ENCODE measurements around the gene COL25A1. TPM values are rescaled to one million over a fixed set of nuclear protein-coding genes. Genes with fewer than 3 reads are reported as not detected.
A peak's percentile ranks its signal among the peaks of the same experiment; 100 is the strongest.

Gene COL25A1
- total RNA-seq, 1 experiment from 2014 or later, result 2.1 TPM

DNA sequence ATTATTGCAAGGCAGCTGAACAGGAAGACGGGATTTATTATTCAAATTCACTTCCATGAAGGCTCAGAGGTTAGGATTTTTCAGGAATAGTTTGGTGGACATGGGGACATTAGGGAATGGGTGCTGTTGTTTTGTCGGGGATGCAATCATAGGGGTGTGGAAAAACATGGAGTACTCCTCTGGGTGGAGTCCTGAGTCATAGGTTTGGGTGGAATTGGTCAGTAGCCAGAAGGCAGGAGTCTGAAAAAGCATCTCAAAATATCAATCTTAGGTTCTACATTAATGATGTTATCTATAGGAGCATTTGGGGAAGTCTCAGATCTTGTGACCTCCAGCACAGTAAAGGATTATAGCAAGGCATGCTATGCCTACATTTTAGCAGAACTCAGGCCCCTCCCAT, 525.1 kb downstream of the COL25A1 start:
- Histone ChIP-seq H3K36me3 (replicated peaks; ENCODE audit: control insufficient read depth, insufficient read depth, low read length) (no peaks in the 10 kb centered on the region), H3K4me3 (ENCODE audit: insufficient read depth, low read depth, low read length) (no peak overlapping the region)
- DNase-seq, result no peak

GRCh38 chr4:108775921-108776320, 526.5 kb downstream of the COL25A1 start:
- Histone ChIP-seq H3K36me3 (replicated peaks; ENCODE audit: control insufficient read depth, insufficient read depth, low read length) (no peaks in the 10 kb centered on the region), H3K4me3 (ENCODE audit: insufficient read depth, low read depth, low read length) (no peak overlapping the region), H3K27me3 (ENCODE audit: control insufficient read depth, insufficient read depth, low read length) (no peaks in the 10 kb centered on the region)
- peak; percentile 41 for DNase-seq

More for the DNA sequence above, 525.1 kb downstream of the COL25A1 start:
- H3K27me3 ChIP-seq (ENCODE audit: control insufficient read depth, insufficient read depth, low read length), result no peaks in the 10 kb centered on the region

DNA sequence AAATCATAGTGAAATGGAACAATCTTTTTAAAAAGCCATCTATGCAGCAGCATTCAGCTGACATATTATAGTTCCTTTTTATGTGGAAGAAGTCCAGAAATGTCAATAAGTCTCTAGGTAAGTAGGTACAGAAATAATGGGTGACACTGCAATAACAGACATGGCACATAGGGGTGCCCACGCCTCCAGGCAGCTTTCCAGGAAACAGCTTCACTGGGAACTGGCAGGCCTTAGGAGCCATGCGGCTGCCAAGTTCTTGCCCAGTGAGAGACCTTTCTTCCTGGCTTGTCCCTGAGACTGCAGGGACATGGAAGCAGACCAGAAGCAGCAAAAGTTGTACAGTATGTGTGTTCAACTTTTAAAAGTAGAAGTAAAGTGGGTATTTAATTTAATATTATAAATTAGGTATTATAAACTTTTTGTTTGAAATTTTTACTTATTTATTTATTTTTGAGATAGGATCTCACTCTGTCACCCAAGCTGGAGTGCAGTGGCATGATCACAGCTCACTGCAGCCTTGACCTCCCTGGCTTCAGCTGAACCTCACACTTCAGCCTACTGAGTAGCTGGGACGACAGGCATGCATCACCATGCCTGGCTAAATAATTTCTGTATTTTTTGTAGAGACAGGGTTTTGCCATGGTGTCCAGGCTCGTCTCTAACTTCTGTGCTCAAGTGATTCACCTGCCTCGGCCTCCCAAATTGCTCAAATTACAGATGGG, 527.5 kb downstream of the COL25A1 start:
- no peak for DNase-seq
- Histone ChIP-seq H3K27me3 (ENCODE audit: control insufficient read depth, insufficient read depth, low read length) (no peaks in the 10 kb centered on the region), H3K36me3 (replicated peaks; ENCODE audit: control insufficient read depth, insufficient read depth, low read length) (no peaks in the 10 kb centered on the region), H3K4me3 (ENCODE audit: insufficient read depth, low read depth, low read length) (no peak overlapping the region)

GRCh38 chr4:108772402-108772801, 530.1 kb downstream of the COL25A1 start:
- no peak overlapping the region for H3K4me3 ChIP-seq (ENCODE audit: insufficient read depth, low read depth, low read length)
- no peak for DNase-seq
- H3K27me3 ChIP-seq (ENCODE audit: control insufficient read depth, insufficient read depth, low read length), result no peaks in the 10 kb centered on the region
- no peaks in the 10 kb centered on the region for H3K36me3 ChIP-seq (replicated peaks; ENCODE audit: control insufficient read depth, insufficient read depth, low read length)

- Histone ChIP-seq H3K4me3 (ENCODE audit: insufficient read depth, low read depth, low read length) (no peak overlapping the region), H3K36me3 (replicated peaks; ENCODE audit: control insufficient read depth, insufficient read depth, low read length) (no peaks in the 10 kb centered on the region), H3K27me3 (ENCODE audit: control insufficient read depth, insufficient read depth, low read length) (peaks cover 20% of the 10 kb centered on the region)
- DNase-seq, result no peak
These were observed 536.4 kb downstream of the COL25A1 start for GRCh38 chr4:108766058-108766457.

DNA sequence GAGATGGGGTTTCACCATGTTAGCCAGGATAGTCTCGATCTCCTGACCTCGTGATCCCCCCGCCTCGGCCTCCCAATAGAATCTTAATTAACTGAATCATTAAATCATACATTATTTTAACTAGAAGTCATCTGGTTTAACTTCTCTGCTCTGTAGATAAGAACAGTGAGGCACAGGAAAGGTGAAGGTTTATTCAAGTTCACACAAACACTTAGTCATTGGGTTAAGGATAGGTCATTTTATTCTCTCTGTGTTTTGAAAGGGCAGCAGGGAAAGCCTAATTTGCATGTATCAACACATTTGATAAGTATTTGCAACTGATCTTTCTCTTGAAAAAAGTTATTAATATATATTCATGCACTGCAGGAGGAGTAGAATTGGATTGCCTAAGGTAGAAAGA, 538.5 kb downstream of the COL25A1 start:
- Histone ChIP-seq H3K27me3 (ENCODE audit: control insufficient read depth, insufficient read depth, low read length) (peaks cover 20% of the 10 kb centered on the region), H3K36me3 (replicated peaks; ENCODE audit: control insufficient read depth, insufficient read depth, low read length) (no peaks in the 10 kb centered on the region), H3K4me3 (ENCODE audit: insufficient read depth, low read depth, low read length) (no peak overlapping the region)
- DNase-seq, result no peak

- DNase-seq, result no peak
- H3K27me3 ChIP-seq (ENCODE audit: control insufficient read depth, insufficient read depth, low read length), result peaks cover 20% of the 10 kb centered on the region
- H3K4me3 ChIP-seq (ENCODE audit: insufficient read depth, low read depth, low read length), result peak overlapping the region; percentile 53
- H3K36me3 ChIP-seq (replicated peaks; ENCODE audit: control insufficient read depth, insufficient read depth, low read length), result no peaks in the 10 kb centered on the region
These were observed 539.2 kb downstream of the COL25A1 start for GRCh38 chr4:108763226-108763593.

DNA sequence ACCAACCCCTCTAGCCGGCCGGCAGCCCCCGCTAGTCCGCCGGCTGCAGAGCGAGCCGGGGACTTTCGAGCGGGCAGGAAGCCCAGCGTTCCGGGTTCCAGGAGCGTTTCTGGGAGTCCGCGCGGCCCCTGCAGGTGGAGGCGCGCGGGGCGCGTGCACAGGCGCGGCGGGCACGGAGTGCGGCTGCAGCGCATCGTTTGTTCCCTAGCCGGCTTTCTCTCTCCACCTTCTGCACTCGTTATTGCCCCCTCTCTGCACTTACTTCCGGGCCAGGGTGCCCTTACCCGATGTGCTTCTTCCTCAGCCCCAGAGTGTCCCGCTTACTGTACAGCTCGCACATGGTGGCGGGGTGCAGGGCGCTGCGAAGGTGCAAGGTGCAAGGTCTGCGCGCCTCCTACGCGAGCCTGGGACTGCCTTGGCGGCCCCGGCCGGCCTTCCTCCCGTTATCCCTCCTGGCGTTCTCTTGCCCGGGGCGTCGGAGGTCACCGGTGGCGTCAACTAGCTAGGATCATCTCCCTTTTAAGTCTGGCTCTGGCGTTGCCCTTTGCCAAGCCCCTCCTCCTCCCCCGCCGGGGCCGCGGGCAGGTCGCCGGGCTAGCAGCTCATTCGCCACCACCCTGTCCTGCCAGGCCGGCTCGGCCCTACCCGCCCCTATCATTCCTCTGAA, 539.8 kb downstream of the COL25A1 start, which contains the start of gene ETNPPL:
ETNPPL (minus strand) TSS at position 495 of the 667 bp plus-strand sequence; CDS start at position 340, 155 bp downstream.
- Histone ChIP-seq H3K36me3 (replicated peaks; ENCODE audit: control insufficient read depth, insufficient read depth, low read length) (no peaks in the 10 kb centered on the region), H3K4me3 (ENCODE audit: insufficient read depth, low read depth, low read length) (peak within 1 kb of the TSS; percentile 53), H3K27me3 (ENCODE audit: control insufficient read depth, insufficient read depth, low read length) (peaks cover 20% of the 10 kb centered on the region)
- peak; percentile 89 for DNase-seq

Other genes starting within 250 kb of the COL25A1 start
- gene SEC24B, start 131.2 kb upstream of the COL25A1 start, total RNA-seq (2014; rRNA removed; shearing (Covaris generic)), result 21.4 and 21.7 TPM in 2 replicates